A673 (cell line): ENCODE measurements around the gene KLK14. TPM values are rescaled to one million over a fixed set of nuclear protein-coding genes. Genes with fewer than 3 reads are reported as not detected.

Experiments used
- BruUV-seq: library from RNA; stranded (reverse); fragments of 400-500 nt; replicated peaks from 2 replicates; lab custom pipeline; 2021; lab: Mats Ljungman, UMichigan
- CTCF ChIA-PET: fragments of 300-600 bp; sonication (Branson Sonifier 250); formaldehyde crosslinking; loops from one replicate; lab custom pipeline; 2022; ENCODE audit warnings: antibody characterized with exemption; lab: Charles Lee
- POLR2A ChIA-PET: fragments of 300-600 bp; sonication (Branson Sonifier 250); formaldehyde crosslinking; loops from one replicate; lab custom pipeline; 2022; ENCODE audit warnings: antibody characterized with exemption; ENCODE audit not compliant: low non-redundant PET; lab: Charles Lee
- DNase-seq: peaks from one replicate; pipeline ENCODE4 v3.0.0-alpha.2; 2015; ENCODE audit warnings: low spot score
- H3K27ac ChIP-seq: fragments of 200-600 bp; sonication (generic); 2 replicates; pipeline ENCODE4 v1.5.1; 2016; ENCODE audit warnings: mixed run types, low read depth, mild to moderate bottlenecking, mixed read lengths, antibody characterized with exemption, low read length; ENCODE audit not compliant: poor library complexity, severe bottlenecking
- H3K27me3 ChIP-seq: fragments of 200-600 bp; sonication (generic); replicated peaks from 2 replicates; pipeline ENCODE4 v1.6.1; 2017; ENCODE audit warnings: mixed run types, low read depth, mild to moderate bottlenecking, mixed read lengths, antibody characterized with exemption, low read length; ENCODE audit not compliant: insufficient read depth, poor library complexity
- H3K36me3 ChIP-seq: fragments of 200-600 bp; sonication (generic); 2 replicates; pipeline ENCODE4 v1.6.1; 2016; ENCODE audit warnings: mixed run types, mild to moderate bottlenecking, mixed read lengths, antibody characterized with exemption, low read length; ENCODE audit not compliant: insufficient read depth, poor library complexity, severe bottlenecking
- H3K4me1 ChIP-seq: fragments of 200-600 bp; sonication (generic); 2 replicates; pipeline ENCODE4 v1.6.1; 2017; ENCODE audit warnings: mixed run types, mild to moderate bottlenecking, mixed read lengths, antibody characterized with exemption, low read length; ENCODE audit not compliant: insufficient read depth, poor library complexity, severe bottlenecking
- H3K4me3 ChIP-seq: fragments of 200-600 bp; sonication (generic); 2 replicates; pipeline ENCODE4 v1.5.1; 2016; ENCODE audit warnings: low read depth, mixed run types, mild to moderate bottlenecking, mixed read lengths, low read length; ENCODE audit not compliant: poor library complexity, severe bottlenecking
- H3K9me3 ChIP-seq: fragments of 200-600 bp; sonication (generic); 2 replicates; pipeline ENCODE4 v1.6.1; 2016; ENCODE audit warnings: mixed run types, low read depth, mild to moderate bottlenecking, mixed read lengths, antibody characterized with exemption, low read length; ENCODE audit not compliant: poor library complexity, severe bottlenecking
- EZH2 ChIP-seq: fragments of 200-600 bp; sonication (generic); IDR thresholded peaks from 2 replicates; pipeline ENCODE4 v1.6.1; 2017; ENCODE audit warnings: borderline replicate concordance, low read depth, mild to moderate bottlenecking, mixed read lengths, antibody characterized with exemption, low read length; ENCODE audit not compliant: poor library complexity, severe bottlenecking
- intact Hi-C: fragments of 100-400 bp; cut with micrococcal nuclease; formaldehyde crosslinking; loops from one replicate; pipeline ENCODE4 v1.10.0; 2022; ENCODE audit not compliant: unreplicated experiment
- total RNA-seq: library from RNA; stranded (reverse); gene quantifications from 2 replicates; pipeline ENCODE4 v1.2.3, GENCODE V29; 2021
- TF ChIP-seq, protein P1 (sequence below): fragments of 300-800, 200-600 bp; sonication (generic); conservative IDR thresholded peaks from 2 replicates; pipeline ENCODE4 v1.5.1; 2017; ENCODE audit warnings: low read depth, mild to moderate bottlenecking, antibody characterized with exemption, low read length, moderate library complexity, mixed read lengths

KLK14 gene
- total RNA-seq, 1 experiment from 2014 or later: 1.2 TPM

DNA sequence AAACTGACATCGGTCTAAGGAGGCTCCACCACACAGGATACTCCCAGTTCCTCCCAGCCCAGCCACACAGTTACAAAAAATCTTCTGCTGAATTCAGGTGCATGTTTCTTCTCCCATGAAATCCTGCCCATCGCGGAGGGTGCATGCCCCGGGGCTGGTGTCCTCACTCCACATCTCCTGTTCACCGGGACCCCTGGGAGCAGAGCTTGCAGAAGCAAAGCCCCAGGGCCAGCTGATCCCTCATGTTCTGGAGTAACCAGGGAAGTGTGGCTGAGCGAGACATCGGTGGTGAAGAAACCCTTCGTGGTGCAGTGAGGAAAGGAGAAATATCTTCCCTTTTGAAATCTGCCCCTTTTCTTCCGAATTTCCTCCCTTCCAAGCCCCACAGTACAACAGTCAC, 41.1 kb upstream of the KLK14 start:
- H3K4me1 ChIP-seq: no peaks in the 10 kb centered on the region
- no TSS peak for BruUV-seq
- no peaks in the 10 kb centered on the region for H3K9me3 ChIP-seq
- intact Hi-C loops: no loop called here
- H3K27ac ChIP-seq: no peak overlapping the region
- ChIA-PET POLR2A (no interaction called here), CTCF (no interaction called here)
- no peak for DNase-seq
- no peak overlapping the region for H3K4me3 ChIP-seq
- H3K36me3 ChIP-seq: no peaks in the 10 kb centered on the region
- TF ChIP-seq, protein P1, sequence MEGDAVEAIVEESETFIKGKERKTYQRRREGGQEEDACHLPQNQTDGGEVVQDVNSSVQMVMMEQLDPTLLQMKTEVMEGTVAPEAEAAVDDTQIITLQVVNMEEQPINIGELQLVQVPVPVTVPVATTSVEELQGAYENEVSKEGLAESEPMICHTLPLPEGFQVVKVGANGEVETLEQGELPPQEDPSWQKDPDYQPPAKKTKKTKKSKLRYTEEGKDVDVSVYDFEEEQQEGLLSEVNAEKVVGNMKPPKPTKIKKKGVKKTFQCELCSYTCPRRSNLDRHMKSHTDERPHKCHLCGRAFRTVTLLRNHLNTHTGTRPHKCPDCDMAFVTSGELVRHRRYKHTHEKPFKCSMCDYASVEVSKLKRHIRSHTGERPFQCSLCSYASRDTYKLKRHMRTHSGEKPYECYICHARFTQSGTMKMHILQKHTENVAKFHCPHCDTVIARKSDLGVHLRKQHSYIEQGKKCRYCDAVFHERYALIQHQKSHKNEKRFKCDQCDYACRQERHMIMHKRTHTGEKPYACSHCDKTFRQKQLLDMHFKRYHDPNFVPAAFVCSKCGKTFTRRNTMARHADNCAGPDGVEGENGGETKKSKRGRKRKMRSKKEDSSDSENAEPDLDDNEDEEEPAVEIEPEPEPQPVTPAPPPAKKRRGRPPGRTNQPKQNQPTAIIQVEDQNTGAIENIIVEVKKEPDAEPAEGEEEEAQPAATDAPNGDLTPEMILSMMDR: no peak
- no peak for TF ChIP-seq EZH2
- H3K27me3 ChIP-seq: peaks cover 5% of the 10 kb centered on the region

DNA sequence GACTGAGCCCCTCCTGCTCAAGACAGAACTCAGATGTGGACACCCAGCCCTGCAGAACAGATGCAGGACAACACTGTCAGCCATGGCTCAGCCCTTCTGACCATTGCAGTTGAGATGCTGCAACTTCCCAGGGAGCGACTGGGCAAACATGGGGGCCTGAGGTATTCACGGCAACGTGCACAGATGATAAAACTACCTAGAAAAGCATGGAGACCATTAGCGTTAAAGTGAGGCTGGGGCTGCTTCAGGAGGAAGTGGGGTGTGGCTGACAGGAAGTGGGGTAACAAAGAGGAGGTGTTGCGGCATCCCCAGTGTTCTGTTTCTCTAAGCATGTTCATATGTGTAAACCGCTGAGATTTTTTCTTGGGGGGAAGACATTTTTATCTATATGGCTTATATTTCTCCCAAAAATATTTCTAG, 40.7 kb upstream of the KLK14 start:
- peaks cover 5% of the 10 kb centered on the region for H3K27me3 ChIP-seq
- CTCF ChIA-PET: no interaction called here
- no peak for DNase-seq
- H3K4me3 ChIP-seq: no peak overlapping the region
- H3K4me1 ChIP-seq: no peaks in the 10 kb centered on the region
- no TSS peak for BruUV-seq
- H3K36me3 ChIP-seq: no peaks in the 10 kb centered on the region
- POLR2A ChIA-PET: no interaction called here
- no peaks in the 10 kb centered on the region for H3K9me3 ChIP-seq
- intact Hi-C loops: no loop called here
- H3K27ac ChIP-seq: no peak overlapping the region
- no peak for TF ChIP-seq EZH2

DNA sequence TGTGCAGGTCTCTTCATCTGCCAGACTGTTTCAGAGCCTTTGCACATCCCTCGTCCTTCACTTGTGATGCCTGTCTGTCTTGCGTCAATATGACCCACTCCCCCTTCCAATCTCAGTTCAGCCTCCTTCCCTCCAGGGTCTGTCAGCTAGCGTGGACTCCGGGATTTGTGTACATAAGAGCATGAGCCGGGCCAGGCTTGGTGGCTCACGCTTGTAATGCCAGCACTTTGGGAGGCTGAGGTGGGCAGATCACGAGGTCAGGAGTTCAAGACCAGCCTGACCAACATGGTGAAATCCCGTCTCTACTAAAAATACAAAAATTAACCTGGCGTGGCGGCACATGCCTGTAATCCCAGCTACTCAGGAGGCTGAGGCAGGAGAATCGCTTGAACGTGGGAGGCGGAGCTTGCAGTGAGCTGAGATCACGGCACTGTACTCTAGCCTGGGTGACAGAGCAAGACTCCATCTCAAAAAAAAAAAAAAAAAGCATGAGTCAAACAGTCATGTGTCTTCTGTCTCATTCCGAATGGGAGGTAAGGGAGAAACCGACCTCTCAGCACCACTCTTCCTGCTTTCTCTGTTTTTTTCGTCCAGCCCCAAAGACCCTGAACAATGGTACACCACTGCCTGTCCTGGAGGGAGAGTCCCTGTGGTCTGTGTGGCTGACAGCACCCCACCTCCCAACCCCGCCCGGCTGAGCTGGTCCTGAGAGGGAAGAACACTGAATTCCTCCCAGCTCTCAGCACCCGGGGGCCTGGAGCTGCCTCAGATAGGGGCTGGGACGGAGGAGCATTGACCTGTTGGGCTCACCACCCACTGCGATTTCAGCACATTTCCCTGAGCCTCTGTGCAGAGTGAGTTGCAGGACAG, 39.7 kb upstream of the KLK14 start:
- no peaks in the 10 kb centered on the region for H3K9me3 ChIP-seq
- DNase-seq: no peak
- no peak overlapping the region for H3K27ac ChIP-seq
- no peaks in the 10 kb centered on the region for H3K36me3 ChIP-seq
- no TSS peak for BruUV-seq
- H3K27me3 ChIP-seq: peaks cover 5% of the 10 kb centered on the region
- no peaks in the 10 kb centered on the region for H3K4me1 ChIP-seq
- POLR2A ChIA-PET: no interaction called here
- TF ChIP-seq EZH2: no peak
- TF ChIP-seq, protein P1: no peak
- no peak overlapping the region for H3K4me3 ChIP-seq
- CTCF ChIA-PET: interaction anchor here (0.6 kb wide), 1 partner anchor 118 kb away, joined by 3 read pairs; no protein-coding TSS in a partner anchor
- intact Hi-C loops: no loop called here
